DLD1 (cell line): ENCODE results near the gene AMZ1.
"Not testable (repeated sequence)": the region's sequence is repeated elsewhere in the genome, so short reads cannot be mapped to it uniquely, and the experiment has no call there.

ENCODE experiments used
- in situ Hi-C: cut with HindIII; loops from 2 replicates; pipeline ENCODE4 v1.10.0; 2017; ENCODE audit warnings: low sequenced_read_pairs

Gene AMZ1

DNA sequence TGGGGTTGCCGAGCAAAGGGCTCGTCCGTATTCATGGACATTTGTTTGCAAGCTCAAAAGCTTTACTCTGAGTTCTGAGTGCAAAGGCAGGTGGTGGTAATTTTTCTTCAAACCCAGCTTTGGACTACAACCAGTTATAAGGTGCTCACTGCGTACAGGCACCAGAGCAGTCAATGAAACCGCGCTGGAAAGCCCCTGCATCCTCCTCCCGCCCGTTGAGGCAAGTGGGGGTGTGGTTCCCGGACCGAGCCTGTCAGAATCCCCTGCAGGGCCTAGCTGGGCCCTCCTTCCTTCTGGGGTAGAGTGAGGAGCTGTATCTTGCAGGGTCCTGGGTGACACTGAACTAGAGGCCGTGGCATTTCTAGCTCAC, 22.3 kb downstream of the AMZ1 start:
- in situ Hi-C loops = no loop called here

DNA sequence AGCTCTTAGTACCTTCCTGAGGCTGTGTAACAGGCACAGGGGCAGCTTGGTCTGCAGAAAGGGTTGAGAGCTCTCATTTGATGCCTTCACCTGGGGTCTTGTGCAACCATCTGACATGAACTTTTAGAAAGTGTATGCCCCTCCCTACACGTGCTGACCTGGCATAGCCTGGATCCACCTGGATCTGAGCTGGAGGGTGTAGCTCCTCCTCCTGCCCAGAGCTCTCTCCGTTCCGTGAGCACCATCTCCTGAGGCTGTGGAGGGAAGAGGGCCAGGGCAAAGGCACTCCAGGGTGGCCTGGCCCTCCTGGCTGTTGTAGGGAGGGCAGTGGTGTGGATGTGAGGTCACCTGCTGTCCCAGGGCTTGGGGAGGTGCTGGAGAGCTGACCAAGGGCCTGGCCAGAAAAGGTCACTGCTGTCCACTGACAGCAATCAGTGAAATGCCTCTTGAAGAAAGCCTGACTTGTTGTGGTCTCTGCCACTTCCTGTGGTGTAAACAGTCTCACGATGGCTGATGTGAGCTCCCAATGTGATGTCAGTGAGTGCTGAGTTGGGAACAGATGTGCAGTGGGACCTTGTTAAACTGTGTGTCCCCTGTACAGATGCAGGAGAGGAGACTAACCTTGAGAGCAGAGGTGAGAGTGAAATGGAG, 23.0 kb downstream of the AMZ1 start:
- in situ Hi-C loops = no loop called here

DNA sequence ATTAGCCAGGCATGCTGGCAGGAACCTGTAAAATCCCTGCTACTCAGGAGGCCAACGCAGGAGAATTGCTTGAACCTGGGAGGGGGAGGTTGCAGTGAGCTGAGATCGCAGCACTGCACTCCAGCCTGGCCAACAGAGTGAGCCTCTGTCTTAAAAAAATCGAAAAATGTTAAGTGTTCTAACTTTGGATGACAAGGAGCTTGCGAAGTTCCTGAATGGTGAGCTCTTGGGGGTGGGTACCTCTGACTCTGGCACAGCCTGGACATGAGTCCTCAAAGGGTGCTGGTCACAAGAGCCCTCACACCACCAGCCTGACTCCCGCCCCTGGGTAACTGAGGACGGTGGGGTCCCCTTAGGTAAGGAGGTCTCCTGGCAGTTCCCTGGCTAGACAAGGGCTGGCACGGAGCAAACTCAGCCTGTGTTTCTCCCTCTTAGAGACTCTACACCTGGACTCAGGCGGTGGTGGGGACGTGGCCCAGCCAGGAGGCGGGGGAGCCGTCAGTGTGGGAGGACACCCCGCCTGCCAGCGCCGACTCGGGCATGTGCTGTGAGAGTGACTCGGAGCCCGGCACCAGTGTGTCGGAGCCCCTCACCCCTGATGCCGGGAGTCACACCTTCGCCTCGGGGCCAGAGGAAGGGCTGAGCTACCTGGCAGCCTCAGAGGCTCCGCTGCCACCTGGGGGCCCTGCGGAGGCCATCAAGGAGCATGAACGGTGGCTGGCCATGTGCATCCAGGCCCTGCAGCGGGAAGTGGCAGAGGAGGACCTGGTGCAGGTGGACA, 24.1 kb downstream of the AMZ1 start:
- in situ Hi-C loops = no loop called here

DNA sequence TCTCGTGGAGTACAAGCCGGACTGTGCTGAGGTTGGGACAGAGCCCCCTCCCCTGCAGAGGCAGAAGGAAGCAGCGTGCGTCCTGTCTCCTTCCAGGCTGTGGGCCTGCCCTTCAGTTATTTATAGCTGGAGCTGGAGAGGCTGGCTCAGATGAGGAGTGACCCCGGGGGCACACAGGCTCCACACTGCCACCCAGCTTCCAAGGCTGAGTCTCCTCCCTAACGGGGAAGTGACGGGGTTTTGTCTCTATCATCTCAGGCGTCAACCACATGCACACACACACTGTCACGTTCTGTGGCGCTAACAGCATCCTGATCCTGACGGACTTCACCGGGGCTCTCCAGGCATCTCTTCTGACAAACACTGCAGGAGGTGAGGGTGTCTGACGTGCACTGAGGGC, 25.4 kb downstream of the AMZ1 start:
- in situ Hi-C loops = no loop called here

DNA sequence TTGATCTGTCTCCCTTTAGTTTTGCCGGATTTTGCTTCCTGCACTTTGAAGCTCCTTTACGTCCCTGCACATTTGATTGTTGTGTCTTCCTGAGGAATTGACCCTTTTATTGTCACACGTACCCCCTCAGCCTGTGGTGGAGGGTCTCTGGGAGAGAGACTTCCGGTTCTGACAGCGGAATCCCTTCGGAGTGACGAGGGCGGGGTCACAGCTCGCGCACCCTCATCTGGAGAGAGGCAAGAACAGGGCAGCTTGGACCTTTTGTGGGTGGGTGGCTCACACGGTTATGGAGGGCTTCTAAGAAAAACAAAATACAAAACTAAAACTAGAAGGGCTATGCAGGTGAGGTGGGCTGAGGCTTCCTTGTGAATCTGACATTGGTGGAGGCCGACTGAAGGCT, 26.0 kb downstream of the AMZ1 start:
- in situ Hi-C loops = no loop called here

DNA sequence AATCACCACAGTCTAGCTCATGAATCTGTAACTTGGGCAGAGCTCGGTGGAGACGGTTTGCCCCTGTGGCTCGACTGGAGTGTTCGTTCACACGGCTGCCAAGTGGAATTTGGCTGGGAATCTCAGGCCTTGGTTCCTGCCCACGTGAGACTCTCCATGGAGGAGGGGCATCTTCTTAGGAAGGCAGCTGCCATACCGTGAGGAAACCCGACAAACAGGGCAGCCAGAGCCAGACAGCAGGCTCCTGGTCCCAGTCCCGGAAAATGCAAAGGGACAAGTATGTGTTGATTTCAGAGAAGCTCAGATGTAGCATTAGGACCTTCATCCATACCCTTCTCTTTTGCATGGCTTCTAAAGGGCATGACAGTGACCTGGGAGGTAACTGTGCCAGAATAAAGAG, 26.6 kb downstream of the AMZ1 start:
- in situ Hi-C loops = no loop called here

DNA sequence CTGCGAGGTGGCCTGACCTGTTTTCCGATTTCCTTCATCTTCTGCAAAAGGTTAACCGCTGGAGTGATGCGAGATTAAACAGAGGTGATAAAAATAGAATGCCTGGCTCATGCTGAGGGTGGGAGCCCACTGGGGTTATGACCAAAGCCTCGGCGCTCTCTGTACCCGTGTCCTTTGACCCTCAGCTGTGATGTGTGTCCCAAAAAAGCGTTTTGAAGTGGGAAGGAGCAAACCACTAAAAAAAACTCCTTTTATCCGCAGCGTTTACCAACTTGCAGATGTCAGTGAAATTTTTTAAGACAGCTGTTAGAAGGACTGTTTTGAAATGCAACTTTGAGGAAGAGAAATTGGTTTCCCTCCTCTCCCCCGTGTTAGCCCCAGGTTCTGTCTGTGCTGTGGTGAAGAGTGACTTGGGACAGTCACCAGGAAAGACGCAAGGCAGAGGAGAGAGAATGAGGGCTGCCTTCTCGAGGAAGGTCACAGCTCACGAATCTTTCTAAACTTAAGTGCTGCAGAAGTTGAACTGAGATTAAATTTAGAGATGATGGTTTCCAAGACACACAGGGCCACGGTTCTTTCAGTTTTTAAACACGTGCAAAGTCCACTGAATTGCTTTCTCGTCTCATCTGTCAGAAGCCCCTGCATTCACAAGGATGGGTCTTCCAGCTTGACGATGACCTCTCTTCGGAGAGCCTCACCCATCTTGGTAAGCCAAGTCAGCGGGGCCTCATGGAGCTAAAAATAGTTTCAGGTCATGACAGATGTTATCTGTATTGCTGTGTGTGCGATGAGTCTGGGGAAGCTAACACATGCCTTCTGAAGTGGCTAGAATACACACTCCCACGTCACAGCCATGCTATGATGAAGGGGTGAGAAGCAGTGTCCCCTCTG, 27.6 kb downstream of the AMZ1 start:
- in situ Hi-C loops = no loop called here

DNA sequence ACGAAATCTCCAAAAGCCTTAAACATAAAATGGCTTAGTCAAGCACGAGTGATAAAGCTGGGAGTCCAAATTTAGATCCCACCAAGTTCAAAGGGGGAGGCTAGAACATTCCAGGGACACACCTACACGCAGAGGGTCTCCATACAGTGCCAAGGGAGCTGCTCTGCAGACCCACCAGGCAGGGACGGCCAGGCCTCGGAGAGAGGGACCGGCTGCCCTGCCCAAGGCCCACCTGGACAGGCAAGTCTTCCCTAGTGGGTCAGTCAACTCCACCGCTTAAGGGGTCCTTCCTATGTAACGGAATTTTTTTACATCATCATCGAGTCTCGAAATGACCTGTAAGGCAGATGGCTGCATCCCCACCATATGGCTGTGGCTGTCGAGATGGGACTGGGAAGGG, 28.5 kb downstream of the AMZ1 start:
- in situ Hi-C loops = no loop called here

DNA sequence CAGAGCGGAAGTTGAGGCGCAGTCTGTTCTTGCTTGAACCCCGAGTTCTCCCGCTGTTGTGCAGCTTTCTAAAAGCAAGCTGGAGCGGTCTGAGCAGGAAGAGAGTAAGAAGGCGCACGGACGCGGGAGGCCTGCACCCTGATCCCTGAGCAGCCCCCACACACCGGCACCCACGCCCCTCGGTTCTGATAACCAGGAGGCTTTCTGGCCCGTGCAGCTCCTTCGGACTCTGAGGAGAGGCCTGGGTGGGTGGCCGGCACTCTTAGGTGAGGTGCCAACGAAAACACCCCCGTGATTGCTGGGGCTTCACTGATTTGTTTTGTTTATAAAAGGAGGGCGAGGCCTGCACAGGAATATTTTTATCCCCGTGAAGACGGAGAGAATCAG, 28.9 kb downstream of the AMZ1 start:
- in situ Hi-C loops = no loop called here

DNA sequence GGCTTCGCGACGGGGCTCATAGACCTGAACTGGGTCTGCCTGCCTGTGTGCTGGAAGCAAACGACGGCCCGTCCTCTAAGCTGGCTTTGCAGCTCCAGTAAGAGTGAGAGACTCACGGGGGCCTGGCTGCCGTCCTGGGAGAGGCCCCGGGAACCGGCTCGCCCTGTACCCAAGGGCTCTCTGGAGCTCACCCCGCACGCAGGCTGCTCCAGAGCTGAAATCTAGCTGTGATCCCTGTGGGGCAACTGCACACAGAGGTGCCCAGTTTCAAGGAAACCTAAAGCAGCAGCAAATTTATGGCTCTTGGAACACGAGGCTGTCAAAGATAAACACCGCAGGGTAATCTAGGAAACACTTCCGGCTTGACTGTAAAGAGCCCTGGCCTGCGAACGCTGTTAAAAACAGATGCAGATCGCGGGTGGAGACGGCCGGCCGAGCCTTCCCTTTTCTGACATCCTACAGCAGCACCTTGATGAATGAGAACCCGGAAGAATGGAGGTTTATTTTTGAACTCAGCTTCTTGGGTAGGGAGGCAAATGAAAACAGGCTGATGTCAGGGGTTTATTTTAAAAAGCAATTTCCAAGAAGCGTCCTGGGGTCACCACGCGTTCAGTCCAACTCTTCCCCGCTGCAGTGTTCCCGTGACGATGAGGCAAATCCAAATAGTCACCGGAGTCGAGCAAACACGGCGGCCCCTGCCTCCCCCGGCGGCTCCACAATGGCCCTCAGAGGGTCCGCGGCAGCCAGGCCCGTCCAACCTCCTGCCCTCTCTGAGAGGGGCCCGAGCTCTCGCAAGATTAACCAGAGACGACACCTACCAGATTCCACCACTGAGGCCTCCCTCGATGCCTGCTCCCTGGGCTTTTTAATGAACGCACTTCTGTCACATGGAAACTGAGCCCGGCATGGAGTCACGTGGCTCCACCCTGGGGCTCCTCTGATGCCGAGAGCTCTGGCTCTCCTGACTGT, 29.6 kb downstream of the AMZ1 start:
- in situ Hi-C loops = no loop called here

DNA sequence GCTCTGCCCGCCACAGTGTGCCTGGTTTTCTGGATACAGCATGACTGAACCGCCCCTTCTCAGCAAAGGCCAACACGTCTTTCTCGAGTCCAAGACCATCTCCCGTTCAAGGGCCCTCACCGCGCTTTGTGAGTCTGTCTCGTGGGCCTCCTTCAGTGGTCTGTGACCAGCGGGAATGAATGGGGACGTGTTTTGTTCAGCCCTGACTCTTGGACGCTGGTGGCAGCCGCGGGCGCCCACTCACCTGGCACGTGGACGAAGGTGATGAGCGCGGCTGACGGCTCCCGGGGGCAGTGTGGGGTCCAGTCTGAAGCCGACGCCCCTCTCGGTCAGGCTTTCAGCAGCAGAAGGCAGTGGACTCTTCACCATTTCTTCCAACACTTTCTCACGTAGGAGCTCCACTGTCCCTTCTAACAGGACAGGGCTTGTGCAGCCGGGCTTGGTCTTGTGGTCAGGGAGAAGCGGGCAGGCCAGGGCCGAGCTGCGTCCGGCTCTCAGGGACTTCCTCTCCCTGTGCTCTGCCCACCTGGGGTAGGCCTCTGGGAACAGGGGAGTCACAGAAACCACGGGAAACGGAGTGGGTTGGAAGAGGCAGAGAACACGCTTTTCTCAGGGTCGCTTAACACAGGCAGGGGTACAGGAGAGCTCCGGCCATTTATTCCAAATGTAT, 30.4 kb downstream of the AMZ1 start:
- in situ Hi-C loops = no loop called here

DNA sequence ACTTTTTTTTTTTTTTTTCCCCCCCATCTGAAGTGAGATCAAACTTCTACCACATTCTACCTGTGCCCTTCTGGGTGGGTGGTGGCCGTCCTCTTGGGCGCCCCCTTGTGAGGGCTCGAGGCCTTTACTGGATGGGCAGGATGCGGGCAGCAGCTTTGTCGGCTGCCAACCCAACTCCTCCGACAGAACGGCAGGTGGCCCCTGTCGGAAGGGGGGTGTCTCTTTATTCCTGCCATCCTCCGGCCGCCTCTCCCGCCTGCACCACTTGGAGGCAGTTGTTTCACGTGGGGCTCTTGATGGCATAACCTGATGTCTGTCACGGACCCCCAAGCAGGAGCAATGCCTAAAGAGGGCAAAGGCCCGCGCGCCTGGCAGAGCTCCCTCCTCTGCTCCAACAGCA, 31.0 kb downstream of the AMZ1 start:
- in situ Hi-C loops = no loop called here

DNA sequence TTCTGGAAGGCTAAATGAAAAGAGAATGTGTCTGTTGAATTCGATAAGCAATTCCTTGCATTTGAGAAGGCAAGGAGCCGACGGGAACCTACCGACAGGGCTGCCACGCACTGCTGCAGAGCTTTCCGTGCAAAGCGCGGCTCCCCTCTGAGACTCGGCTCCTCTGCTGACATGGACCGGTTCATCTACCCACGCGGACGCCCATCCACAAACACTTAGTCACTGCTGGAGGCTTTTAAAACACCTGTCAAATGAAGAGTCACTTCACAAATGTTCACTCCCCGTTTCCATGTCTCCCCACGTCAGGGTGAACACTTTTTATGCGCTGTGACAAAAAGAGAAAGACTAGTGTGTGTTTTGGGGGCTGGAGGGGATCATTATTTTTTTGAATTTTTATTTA, 32.0 kb downstream of the AMZ1 start:
- in situ Hi-C loops = no loop called here

DNA sequence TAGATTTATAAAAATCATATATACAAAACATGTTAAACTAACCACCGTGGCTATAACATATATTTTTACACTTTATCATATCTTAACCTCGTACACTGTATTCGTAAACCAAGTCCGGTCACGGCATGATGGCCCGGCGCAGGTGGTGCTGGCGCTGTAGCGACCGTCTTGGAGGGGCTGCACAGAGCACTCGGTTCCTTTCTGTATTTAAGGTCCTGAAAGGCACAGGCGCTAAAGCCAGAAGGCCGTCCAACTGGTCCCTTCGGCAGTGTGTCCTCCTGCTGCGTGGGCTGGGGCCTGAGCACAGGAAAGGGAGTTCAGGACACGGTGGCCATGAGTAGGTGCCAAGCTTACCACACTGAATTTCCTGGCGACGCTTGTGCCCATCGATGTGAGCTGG, 33.8 kb downstream of the AMZ1 start:
- in situ Hi-C loops = no loop called here

DNA sequence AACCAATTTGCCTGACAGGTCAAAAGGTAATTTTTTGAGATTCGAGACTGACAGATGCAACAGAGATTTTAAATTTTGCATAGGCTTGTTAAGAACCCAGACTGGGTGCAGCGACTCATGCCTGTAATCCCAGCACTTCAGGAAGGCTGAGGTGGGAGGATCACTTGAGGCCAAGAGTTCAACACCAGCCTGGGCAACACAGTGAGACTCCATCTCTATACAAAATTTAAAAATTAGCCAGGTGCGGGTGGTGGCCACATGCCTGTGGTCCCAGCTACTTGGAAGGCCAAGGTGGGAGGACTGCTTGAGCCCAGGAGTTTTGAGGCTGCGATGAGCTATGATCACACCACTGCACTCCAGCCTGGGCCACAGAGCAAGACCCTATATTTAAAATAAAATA, 34.6 kb downstream of the AMZ1 start:
- in situ Hi-C loops = no loop called here

DNA sequence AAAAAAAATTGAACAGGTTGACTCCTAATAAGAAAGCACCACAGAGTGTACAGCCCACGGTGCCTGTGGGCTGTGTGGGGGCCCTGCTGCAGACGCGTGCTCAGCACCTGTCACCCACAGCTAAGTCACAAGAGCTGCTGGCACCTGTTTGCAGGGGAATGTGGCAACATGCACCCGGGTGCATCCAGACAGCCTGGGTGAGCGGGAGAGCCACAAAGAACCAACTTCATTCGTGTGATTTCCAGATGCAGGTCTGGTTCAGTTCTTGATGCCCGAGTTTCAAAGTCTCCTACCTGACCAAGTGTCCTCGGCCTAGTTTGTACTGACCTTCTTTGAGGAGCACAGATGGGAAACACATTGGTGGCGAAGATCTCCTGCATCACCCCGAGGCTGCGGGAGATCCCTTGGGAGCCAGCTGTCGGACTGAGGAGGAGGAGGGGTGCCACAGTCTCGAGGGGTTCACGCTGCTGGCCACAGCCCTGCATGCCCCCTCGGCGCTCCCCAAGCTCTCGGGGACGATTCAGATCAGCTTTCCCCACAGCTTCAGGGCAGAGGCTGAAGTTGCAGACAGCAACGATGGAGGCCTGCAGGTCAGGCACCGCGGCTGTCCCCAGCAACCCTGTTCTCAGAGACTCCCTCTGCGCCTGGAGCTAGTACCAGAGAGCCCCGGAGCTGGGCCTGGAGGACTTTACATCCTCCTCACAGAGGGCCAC, 35.3 kb downstream of the AMZ1 start:
- in situ Hi-C loops = no loop called here

DNA sequence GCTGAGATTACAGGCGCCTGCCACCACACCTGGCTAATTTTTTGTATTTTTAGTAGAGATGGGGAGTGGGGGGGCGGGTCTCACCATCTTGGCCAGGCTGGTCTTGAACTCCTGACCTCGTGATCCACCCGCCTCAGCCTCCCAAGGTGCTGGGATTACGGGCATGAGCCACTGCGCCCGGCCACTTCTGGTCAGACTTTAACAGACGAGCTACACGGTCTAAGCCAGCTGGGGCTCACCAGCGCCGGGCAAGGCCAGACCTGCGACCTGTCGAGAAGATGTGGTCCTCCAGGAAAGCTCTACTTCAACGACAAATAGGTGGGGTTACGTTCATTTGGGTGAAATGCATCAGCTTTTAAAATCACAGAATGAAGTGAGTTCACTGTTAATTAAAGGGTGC, 36.0 kb downstream of the AMZ1 start:
- in situ Hi-C loops = not testable (repeated sequence)

DNA sequence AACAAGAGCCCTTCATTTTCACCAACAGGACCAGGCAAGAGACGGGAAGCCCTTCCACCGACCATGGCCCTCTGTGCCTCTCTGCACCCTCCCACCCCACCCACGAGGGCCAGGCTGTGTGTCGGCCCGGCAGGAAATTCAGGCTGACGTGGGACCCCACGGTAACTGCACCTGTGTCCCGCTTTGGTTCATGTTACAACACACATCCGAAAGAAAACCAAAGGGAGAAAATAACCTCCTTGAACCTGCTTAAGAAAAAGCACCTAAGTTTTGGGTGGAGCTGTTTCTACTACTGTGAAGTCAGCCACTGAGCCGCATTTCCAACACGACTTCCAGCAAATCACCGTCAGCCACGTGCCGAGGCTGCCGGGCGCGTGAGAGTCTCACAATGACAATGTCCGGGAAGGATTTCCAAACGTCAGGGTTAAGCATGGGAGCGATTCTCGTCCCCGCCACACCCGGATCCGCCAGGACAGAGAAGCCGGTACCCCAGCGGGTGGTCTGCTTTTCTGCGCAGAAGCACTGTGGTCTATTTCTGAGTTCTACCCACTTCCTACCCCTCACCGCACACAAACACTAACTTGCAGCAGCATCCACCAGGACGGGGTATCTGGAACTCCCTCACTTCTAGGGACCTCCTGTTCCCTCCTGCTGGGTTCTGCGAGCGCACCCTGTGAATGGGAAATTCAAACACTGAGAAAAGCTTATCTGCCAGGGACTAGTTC, 36.6 kb downstream of the AMZ1 start:
- in situ Hi-C loops = no loop called here
